Keratinocyte (primary cell): Measurements from ENCODE around the gene FZD4.

Source experiments
- CTCF ChIP-seq, 3 experiments: IDR thresholded peaks in 1 of 3; conservative IDR thresholded peaks in 1 of 3; optimal IDR thresholded peaks in 1 of 3; 2 replicates in 2 of 3; 3 replicates in 1 of 3; pipeline versions ENCODE3 to v1.5.1; 2011; ENCODE audit warnings: low read length in 3 of 3, mild to moderate bottlenecking in 3 of 3, moderate library complexity in 2 of 3, control low read depth in 1 of 3, inconsistent platforms in 1 of 3; ENCODE audit not compliant: insufficient read depth in 2 of 3; ENCODE audit errors: extremely low read depth in 1 of 3
- EZH2 ChIP-seq: IDR thresholded peaks from one replicate; pipeline ENCODE4 v1.6.1; 2012; ENCODE audit warnings: inconsistent platforms, mild to moderate bottlenecking, low read length, moderate library complexity

DNA sequence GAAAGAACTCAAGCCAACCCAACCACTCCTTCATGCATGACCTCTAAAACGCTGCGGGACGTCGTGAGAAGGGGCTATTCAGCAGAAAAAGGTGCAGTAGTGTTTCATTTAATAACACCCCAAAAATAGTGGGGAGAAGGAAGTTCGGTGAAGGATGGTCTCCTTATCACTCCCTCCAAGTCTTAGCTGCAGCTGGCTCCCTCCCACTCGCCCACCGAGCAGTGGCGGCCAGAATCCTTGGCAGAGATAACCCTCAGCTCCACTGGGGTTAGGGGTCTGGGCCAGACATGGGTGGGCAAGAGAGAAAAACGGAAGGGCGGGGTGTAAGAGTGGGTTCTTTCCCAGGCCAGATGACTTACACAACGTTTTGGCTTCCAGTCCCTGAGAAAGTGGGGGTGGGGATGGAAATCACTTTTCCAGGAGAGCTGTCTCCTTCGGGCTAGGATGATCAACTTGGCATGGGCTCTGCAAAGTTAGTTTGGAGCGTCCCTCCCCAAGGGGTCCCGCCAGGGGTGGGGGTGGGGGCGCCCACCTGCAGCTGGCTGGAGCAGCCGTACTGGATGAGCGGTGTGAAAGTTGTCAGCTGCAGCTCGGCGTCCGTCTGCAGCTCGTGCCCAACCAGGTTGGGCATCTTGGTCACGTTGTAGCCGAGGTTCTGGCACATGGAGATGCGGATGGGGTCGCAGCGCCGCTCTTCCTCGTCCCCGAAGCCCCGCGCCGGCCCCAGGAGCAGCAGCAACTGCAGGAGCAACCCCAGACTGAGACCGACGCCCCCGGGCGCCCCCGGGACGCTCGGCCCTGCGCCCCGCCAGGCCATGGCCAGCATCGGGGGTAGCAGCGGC is 705 bp downstream of the FZD4 start:
- TF ChIP-seq CTCF (optimal IDR thresholded peaks at IDR 0.05 in 1 of 3, IDR thresholded peaks at IDR 0.05 in 1 of 3, conservative IDR thresholded peaks at IDR 0.05 in 1 of 3; ENCODE audit: extremely low read depth in 1 of 3, insufficient read depth in 2 of 3, low read length in 3 of 3), result no peak
- peak; percentile 27 for TF ChIP-seq EZH2
